ENCODE results near the gene ZFAND6.

- TF ChIP-seq, protein P1, sequence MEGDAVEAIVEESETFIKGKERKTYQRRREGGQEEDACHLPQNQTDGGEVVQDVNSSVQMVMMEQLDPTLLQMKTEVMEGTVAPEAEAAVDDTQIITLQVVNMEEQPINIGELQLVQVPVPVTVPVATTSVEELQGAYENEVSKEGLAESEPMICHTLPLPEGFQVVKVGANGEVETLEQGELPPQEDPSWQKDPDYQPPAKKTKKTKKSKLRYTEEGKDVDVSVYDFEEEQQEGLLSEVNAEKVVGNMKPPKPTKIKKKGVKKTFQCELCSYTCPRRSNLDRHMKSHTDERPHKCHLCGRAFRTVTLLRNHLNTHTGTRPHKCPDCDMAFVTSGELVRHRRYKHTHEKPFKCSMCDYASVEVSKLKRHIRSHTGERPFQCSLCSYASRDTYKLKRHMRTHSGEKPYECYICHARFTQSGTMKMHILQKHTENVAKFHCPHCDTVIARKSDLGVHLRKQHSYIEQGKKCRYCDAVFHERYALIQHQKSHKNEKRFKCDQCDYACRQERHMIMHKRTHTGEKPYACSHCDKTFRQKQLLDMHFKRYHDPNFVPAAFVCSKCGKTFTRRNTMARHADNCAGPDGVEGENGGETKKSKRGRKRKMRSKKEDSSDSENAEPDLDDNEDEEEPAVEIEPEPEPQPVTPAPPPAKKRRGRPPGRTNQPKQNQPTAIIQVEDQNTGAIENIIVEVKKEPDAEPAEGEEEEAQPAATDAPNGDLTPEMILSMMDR (IDR thresholded peaks at IDR 0.05), result no peak
- no peak for TF ChIP-seq POLR2A (IDR thresholded peaks at IDR 0.05)
- TF ChIP-seq POLR2AphosphoS5 (IDR thresholded peaks at IDR 0.05; ENCODE audit: insufficient read depth in 1 of 2, low read depth in 1 of 2), result peak in 1 of 2 donors; percentile 39
These were observed 119.7 kb downstream of the ZFAND6 start for GRCh38 chr15:80179025-80179759.

Data from vagina (tissue), 2 donors.